ENCODE data around the gene PPIL6.
"Not testable (repeated sequence)": the region's sequence is repeated elsewhere in the genome, so short reads cannot be mapped to it uniquely, and the experiment has no call there.

The PPIL6 gene

DNA sequence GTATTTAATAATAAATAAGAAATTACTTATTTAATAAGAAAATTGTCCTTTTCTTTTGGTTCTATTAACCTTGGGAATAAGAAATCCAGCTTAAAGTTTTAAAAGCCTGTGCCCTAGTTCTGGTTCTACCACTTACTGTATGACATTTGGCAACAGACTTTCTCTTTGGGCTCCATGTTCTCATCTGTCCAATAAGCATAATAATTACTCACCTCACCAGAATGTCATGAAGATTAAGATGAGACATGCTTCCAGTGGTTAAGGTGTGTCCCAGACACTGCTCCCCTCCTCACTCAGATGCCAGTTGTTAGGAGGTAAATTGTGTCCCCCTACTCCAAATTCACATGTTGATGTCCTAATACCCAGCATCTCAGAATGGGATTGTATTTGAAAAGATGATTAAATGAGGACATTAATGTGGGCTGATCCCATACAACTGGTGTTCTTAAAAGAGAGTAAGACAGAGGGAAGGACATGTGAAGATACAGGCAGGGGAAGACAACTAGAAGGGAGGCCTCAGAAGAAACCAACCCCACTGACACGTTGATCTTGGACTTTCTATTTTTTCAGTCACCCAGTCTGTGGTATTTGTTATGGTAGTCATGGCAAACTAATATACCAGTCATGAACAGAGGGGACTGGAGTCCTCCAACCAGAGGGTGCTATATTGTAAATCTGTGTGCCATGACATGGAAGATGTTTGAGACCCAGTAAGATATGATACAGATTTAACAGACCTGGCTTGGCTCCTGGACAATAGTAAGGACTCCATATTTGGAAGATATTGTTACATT, 21.5 kb upstream of the PPIL6 start:
- H3K36me3 Mint-ChIP-seq (ENCODE audit: low read depth): peaks cover 50% of the 10 kb centered on the region
- TF ChIP-seq, protein P1, sequence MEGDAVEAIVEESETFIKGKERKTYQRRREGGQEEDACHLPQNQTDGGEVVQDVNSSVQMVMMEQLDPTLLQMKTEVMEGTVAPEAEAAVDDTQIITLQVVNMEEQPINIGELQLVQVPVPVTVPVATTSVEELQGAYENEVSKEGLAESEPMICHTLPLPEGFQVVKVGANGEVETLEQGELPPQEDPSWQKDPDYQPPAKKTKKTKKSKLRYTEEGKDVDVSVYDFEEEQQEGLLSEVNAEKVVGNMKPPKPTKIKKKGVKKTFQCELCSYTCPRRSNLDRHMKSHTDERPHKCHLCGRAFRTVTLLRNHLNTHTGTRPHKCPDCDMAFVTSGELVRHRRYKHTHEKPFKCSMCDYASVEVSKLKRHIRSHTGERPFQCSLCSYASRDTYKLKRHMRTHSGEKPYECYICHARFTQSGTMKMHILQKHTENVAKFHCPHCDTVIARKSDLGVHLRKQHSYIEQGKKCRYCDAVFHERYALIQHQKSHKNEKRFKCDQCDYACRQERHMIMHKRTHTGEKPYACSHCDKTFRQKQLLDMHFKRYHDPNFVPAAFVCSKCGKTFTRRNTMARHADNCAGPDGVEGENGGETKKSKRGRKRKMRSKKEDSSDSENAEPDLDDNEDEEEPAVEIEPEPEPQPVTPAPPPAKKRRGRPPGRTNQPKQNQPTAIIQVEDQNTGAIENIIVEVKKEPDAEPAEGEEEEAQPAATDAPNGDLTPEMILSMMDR (IDR thresholded peaks at IDR 0.05): no peak
- peaks cover 3% of the 10 kb centered on the region for H3K9me3 Mint-ChIP-seq
- H3K4me3 Mint-ChIP-seq: no peak overlapping the region
- H3K27me3 Mint-ChIP-seq (ENCODE audit: low read depth, poor library complexity): peaks cover 9% of the 10 kb centered on the region
- H3K4me1 Mint-ChIP-seq: peaks cover 6% of the 10 kb centered on the region
- no peak for DNase-seq
- H3K27ac Mint-ChIP-seq: no peak overlapping the region

DNA sequence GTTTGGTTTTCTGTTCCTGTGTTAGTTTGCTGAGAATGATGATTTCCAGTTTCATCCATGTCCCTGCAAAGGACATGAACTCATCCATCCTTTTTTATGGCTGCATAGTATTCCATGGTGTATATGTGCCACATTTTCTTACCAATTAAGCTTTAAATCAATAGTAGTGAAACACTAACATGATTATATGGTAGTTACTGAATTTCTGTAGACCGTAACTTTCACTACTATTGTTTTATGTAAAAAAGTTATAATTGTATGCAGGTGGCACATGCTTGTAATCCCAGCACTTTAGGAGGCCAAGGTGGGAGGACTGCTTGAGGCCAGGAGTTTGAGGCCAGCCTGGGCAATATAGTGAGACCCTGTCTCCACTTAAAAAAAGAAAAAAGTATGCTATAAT, 20.8 kb upstream of the PPIL6 start:
- Mint-ChIP-seq H3K4me1 (peaks cover 14% of the 10 kb centered on the region), H3K36me3 (ENCODE audit: low read depth) (peaks cover 43% of the 10 kb centered on the region)
- not testable (repeated sequence) for H3K27me3 Mint-ChIP-seq (ENCODE audit: low read depth, poor library complexity); H3K9me3 Mint-ChIP-seq; H3K27ac Mint-ChIP-seq; H3K4me3 Mint-ChIP-seq; DNase-seq

DNA sequence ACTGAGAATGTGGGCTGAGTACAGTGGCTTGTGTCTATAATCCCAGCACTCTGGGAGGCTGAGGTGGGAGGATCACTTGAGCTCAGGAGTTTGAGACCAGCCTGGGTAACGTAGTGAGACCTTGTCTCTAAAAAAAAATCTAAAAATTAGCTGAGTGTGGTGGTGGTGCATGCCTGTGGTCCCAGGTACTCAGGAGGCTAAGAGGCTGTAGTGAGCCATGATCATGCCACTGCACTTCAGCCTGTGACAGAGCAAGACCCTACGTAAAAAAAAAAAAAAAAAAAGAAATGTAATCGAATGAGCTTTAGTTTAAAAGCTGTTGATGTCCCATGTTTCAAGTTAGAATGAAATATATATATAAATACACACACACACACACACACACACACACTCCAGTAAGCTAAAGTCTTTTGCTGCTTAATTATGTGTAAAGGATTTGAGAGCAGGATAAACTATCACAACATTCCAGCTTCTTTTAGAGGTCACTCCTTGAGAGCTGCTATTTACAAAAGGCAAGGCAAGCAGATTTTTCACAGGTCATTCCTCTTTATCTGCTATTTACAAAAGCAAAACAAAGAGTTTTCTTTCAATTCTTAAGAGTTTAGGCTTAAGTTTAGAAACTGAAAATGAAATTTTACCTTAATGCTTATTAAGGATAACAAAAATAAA, 19.9 kb upstream of the PPIL6 start:
- DNase-seq: no peak
- H3K4me1 Mint-ChIP-seq: peaks cover 15% of the 10 kb centered on the region
- TF ChIP-seq, protein P1 (IDR thresholded peaks at IDR 0.05): no peak
- H3K27ac Mint-ChIP-seq: no peak overlapping the region
- H3K4me3 Mint-ChIP-seq: no peak overlapping the region
- peaks cover 3% of the 10 kb centered on the region for H3K9me3 Mint-ChIP-seq
- H3K27me3 Mint-ChIP-seq (ENCODE audit: low read depth, poor library complexity): peaks cover 9% of the 10 kb centered on the region
- peaks cover 34% of the 10 kb centered on the region for H3K36me3 Mint-ChIP-seq (ENCODE audit: low read depth)

DNA sequence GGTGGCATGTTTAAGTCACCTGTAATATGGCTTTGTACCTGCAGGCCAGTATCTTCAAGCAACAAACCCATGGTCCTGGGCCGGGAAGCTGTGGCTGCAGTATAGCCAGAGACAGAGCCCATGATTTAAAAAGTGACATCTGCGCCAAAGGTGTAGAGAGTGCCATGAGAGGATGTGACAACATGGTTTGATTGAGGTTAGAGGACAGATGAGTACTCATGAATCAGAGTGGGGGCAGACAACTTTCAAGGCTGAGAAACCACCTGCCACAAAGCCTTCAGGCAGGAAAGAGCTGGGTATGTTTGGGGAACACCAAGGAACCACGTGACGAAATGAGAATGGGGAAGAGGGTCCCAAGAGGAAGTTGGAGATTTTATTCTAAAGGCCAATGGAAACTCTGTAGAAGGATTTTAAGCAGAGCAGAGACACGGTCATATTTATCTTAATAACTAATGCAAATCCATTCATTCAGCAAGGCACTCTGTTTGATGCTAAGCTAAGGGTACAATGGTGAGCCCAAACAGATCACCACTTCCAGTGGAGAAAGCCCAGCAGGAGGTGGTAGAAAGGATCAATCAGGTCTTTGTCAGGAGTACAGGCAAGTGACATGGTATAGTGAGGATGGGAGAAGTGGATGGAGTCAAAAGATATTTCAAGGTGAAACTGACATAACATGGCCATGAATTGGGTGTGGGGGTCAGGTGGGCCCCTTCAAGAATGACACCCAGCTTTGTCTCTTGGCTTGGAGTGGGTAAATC, 18.5 kb upstream of the PPIL6 start:
- TF ChIP-seq, protein P1 (IDR thresholded peaks at IDR 0.05): no peak
- no peak for DNase-seq
- no peak overlapping the region for H3K27ac Mint-ChIP-seq
- no peak overlapping the region for H3K4me3 Mint-ChIP-seq
- peaks cover 9% of the 10 kb centered on the region for H3K27me3 Mint-ChIP-seq (ENCODE audit: low read depth, poor library complexity)
- H3K9me3 Mint-ChIP-seq: peaks cover 3% of the 10 kb centered on the region
- H3K4me1 Mint-ChIP-seq: peaks cover 23% of the 10 kb centered on the region
- H3K36me3 Mint-ChIP-seq (ENCODE audit: low read depth): peaks cover 21% of the 10 kb centered on the region

DNA sequence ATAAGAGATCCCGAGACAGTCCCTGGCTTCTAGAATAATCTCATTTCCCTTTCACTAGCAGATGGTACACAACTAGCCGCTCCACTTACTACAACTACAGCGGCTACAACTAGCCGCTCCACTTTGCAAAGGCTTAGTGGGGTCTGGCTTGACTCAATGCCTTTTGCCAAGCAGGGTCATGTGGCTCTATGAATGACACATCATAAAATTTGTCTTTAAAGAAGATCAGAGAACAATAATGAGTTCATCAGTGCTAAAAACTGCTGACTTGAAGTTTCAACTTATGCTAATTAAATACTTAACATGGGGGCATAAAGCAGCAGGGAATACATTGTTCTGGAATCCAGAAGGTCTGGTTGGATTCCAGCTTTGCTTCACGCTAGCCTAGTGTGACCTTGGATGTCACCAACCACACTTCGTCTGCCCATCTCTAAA, 17.2 kb upstream of the PPIL6 start:
- Mint-ChIP-seq H3K9me3 (peaks cover 3% of the 10 kb centered on the region), H3K36me3 (ENCODE audit: low read depth) (peaks cover 10% of the 10 kb centered on the region), H3K4me1 (peaks cover 26% of the 10 kb centered on the region), H3K27ac (no peak overlapping the region), H3K27me3 (ENCODE audit: low read depth, poor library complexity) (peaks cover 9% of the 10 kb centered on the region), H3K4me3 (no peak overlapping the region)
- DNase-seq: no peak
- TF ChIP-seq, protein P1 (IDR thresholded peaks at IDR 0.05): no peak
